GM21529 (cell line): ENCODE results near the gene PERM1.
"Not testable (repeated sequence)": the region's sequence is repeated elsewhere in the genome, so short reads cannot be mapped to it uniquely, and the experiment has no call there.

ENCODE experiments used
- ATAC-seq: cut with Tn5 transposase; IDR thresholded peaks from one replicate; pipeline ENCODE4 v1.9.1; 2021; ENCODE audit not compliant: unreplicated experiment

Gene PERM1

GRCh38 chr1:979744-980072 lies 2.2 kb downstream of the PERM1 start:
- ATAC-seq = no peak

DNA sequence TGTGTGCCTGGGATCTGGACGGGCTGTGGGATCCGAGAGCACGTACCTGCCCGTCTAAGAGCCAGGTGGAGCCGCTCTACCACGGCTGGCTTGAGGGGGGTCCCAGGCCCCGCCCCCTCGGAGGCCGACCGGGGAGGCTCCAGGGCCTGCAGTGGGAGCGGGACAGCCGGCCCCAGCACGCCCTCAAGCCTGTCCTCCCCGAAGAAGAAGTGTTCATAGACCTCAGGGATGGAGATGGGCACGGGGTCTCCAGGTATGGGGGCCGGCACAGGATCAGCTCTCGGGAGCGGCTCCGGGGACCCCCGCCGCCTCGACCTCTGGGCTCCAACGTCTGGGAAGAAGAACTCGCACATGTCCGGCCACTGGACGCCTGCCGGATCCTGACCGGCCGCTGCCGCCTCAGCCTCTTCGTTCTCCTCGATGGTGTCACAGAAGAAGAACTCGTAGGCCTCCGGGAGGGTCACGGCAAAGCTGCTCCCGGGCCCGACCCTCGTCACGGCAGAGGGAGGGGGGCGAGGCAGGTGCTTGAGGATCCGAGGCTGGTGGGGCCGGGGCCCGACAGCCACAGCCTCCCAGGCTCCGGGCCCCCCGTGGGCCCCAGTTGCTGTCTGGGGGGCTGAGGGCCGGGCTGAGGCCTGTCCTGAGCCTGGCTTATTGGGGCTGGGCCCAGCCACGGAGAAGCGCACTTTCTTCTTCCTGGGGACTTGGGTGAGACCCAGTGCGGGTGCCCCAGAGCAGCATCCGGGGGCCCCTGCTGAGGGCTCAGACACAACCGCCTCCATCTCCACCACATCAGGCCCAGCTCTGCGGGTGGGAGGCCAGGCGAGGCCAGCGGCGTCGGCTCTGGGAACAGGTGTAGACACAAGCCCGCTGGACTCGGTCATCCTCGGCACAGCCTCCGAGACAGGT lies 2.8 kb downstream of the PERM1 start:
- ATAC-seq = no peak

DNA sequence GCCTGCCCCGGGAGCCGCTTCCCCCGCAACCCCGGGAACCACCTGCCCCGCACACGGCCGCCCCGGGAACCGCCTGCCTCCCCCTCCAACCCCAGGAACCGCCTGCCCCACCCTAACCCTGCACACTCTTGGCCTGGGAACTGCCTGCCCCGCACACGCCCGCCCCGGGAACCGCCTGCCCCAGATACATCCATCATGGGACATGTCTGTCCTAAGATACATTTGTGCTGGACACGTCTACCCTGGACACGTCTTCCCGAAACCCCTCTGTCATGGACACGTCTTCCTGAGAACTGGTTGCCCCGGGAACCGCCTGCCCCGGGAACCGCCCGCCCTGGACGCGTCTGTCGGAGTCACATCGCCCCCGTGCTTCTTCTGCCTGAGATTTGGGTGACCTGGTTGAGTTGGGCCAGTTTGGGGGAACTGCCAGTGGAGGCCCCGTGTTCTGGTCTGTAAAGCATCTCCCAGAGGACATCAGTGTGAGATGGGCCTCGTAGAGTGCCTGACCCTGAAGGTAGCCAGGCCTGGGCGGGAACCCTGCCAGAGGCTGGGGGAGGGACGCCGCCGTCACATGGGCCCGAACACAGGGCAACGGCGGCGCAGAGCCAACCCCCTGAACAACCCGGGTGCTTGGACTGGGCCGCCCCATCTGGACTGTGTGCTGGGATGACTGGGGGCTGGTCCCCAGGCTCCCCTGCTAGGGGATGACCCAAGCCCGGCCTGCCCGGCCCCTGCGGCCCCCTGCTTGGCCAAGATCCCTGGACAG lies 3.6 kb downstream of the PERM1 start:
- no peak for ATAC-seq

- not testable (repeated sequence) for ATAC-seq
Observed at GRCh38 chr1:976791-977190, 5.1 kb downstream of the PERM1 start.

DNA sequence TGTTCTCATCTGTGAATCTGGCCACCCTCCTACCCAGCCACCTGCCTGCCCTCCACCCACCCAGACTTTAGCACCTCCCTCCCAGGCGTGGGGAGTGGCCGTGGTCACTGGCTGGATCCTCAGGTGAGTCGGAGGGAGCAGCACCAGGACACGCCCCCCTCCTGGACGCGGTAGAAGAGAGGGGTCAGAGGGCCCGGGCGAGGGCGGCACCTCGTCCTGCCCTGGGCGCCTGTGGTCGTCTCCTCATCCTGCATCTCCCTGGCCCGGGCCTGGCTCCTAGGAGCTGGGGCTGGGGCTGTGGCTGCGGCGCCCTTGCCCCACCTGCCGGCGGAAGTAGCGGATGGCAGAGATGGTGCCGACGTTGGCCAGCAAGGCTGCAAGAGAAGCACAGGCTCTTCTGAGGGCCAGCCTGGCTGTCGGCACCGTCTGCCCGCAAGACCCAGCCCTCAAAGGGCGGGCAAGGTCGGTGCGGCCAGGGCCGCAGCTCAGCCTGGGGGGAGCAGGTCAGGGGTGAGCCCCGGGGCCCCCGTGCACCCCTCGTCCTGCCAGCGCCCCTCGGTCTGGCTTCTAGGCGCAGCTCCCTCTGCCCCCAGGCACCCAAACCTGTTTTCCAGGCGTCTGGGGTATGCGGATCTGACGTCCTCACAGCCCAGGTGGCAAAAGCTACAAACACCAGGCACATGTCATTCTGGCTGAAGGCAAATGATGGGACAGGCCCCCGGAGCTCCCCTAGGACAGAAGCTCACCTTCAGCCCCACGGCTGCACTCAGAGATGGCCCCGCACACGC lies 5.8 kb downstream of the PERM1 start:
- ATAC-seq = no peak

- ATAC-seq = no peak
Observed at GRCh38 chr1:975365-975764, 6.5 kb downstream of the PERM1 start.

GRCh38 chr1:974687-975328 lies 7.1 kb downstream of the PERM1 start:
- ATAC-seq = no peak

GRCh38 chr1:974293-974640 lies 7.6 kb downstream of the PERM1 start:
- no peak for ATAC-seq

- no peak for ATAC-seq
Observed at GRCh38 chr1:973459-974292, 8.2 kb downstream of the PERM1 start.

DNA sequence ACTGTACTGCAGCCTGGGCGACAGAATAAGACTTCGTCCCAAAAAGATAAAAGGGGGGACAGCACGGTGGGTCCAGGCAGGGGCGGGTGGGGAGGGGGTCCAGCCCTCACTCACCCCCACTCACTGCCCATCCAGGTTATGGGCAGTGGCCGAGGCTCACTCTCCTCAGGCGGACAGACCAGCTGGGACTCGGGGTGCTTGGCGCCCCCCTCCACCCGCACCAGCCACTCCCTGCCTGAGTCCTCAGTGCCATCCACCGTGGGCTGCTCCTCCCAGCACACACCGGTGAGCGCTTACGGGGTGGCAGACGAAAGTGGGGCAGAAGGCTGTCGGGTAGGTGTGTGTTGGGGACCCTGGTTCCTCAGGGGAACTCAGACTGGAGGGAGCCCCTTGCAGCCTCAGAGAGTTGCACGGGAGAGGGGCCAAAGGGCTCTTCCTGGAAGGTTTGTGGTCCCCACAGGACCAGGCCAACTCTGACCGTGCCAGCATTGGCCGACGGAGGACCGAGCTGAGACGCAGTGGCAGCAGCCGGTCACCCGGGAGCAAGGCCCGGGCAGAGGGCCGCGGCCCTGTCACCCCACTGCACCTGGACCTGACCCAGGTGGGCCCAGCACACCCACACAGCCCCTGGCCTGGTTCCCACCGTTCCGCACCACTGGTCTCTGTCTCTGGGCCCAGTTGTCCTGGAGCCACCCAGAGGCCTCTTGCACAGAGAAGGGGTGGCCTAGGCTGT lies 9.0 kb downstream of the PERM1 start:
- ATAC-seq = no peak

DNA sequence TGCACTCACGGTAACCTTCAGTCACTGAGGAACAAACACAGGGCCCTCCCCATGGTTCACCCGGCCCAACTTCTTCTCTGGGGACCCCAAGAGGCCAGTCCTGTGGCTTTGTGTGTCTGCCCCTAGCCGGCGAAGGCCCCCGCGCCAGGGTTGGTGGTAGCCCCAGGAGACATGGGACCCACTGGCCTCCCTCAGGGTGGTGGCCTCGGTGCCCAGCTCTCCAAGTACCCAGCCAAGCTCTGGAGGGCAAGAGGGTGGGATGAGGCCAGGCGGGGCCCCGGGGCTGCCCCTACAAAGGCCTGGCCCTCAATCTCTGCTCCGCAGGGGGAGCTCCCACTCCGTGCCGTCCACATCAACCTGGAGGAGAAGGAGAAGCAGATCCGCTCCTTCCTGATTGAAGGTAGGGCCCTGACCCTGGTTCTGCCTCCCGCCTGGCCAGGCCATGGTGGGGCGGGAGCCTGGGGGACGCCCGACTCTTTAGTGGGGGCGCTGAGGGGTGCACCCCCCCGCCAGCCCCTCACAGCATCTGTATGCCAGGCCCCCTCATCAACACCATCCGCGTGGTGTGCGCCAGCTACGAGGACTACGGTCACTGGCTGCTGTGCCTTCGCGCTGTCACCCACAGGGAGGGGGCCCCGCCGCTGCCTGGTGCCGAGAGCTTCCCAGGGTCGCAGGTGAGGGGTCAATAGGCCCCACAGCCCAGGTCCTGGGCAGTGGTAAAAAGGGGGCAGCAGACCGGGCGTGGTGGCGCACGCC lies 10.0 kb downstream of the PERM1 start:
- ATAC-seq = no peak

DNA sequence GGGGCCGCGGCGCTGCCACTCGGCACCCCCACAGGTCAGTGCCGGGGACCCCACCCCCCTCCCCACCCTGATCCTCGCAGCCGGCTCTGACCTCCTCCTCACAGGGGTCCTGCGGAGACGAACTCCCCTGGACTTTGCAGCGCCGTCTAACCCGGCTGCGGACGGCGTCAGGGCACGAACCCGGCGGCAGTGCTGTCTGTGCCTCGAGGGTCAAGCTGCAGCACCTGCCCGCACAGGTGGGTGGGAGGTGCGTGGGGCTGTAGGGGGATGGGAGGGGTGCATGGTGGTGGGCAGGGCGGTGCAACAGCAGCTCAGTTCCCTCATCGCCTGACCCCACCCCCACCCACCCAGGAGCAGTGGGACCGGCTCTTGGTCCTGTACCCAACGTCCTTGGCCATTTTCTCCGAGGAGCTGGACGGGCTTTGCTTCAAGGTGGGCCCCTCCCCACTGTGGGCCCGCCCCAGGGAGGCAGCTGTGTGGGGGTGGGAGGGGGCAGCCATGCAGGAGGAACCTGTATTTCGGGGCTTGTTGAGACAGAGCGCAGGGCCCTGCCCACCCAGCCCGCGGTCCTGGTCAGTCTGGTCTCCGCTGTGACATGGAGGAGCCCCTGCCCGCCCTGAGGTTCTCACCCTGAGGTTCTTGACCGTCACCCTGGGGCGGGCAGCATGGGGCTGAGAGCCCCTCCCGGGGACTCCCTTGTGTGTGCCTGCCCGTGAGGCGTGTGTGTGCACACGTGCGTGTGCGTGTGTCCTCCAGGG lies 10.7 kb downstream of the PERM1 start:
- no peak for ATAC-seq

GRCh38 chr1:970242-970972 lies 11.5 kb downstream of the PERM1 start:
- no peak for ATAC-seq

DNA sequence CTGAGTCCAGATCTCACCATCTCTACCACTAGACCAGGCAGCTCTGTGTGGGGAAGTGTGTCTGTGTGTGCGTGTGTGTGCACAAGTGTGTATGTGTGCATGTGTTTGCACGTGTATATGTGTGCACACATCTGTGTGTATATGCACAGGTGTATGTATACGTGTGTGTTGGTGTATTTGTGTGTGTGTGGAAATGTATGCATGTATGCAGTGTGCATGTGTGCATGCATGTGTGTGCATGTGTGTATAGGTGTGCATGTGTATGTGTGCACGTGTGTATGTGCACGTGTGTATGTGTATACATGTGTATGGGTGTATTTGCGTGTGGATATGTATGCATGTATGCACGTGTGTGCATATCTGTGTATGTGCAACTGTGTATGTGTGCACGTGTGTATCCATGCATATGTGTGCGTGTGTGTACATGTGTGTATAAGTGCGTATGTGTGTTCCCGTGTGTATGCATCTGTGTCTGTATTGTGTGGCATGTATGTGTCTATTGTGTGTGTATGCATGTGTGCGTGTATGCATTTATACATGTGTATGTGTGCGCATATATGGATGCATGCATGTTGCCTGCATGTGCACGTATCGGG lies 12.5 kb downstream of the PERM1 start:
- ATAC-seq = no peak

DNA sequence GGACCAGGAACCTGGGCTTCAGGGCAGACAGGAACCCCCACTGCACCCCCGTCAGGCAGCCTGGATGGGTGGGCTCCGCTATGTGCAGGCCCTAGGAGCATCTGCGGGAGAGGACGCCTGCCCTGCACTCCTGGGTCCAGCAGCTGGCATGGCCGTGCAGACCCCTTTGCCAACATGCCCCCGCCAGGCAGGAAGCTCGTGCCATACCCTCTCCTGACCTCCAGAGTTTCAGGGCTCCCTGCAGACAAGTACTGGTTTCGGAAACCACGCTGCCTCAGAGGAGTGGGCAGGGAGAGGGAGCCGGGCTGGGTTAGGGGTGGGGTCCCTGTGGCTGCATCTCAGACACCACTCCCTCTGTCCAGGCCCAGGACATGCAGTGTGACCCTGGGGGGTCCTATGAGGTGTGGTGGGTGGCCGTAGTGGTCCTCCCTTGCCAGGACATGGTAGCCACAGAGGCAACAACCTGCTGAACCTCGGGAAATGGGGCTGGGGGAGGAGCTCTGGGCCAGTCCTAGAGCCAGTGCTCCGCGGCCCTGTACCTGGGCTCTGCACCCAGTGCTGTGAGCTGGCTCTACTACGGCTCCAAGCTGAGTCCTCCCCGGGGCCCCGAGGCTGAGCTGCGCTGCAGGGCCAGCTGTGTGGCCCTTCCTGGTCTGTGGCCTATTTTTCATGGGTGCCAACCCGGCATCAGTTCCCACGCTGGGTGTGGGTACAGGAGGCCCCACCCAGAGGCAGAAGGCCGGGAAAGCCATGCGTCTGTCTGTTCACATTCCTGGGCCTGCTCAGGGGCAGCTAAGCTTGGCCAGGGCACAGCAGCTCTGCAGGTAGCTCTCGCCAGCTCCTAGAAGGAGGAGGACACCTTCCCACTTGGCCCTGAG lies 14.2 kb downstream of the PERM1 start:
- ATAC-seq = no peak

DNA sequence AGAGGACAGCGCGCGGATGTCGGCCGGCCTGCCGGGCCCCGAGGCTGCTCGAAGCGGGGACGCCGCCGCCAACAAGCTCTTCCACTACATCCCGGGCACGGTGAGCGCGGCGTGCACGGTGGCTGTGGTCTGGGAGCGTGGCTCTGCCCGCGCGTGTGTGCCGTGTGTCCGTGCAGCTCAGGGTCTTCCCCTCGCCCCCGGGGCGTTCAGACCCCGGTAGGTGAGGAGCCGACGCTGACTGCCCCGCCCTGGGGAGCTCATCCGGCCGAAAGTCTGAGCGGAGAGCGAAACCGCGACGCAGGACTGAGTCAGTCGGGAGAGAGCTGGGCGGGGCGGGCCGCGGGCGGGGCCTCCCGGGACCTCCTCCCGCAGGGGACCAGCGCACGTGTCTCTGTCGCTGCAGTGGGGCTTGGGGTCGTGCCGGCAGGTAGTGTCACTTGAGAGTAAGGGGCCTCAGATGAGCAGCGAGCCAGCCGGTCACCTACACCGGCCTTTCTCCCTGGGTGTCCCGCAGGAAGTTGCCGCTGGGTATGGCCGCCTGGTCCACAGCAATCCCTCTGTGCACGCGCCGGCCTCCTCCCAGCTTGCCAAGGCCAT lies 15.1 kb downstream of the PERM1 start:
- peak; percentile 82 for ATAC-seq
